A673 (cell line): ENCODE results near the gene SH3RF1.

Source experiments
- EZH2 ChIP-seq: fragments of 200-600 bp; sonication (generic); IDR thresholded peaks from 2 replicates; pipeline ENCODE4 v1.6.1; 2017; ENCODE audit warnings: borderline replicate concordance, low read depth, mild to moderate bottlenecking, mixed read lengths, antibody characterized with exemption, low read length; ENCODE audit not compliant: poor library complexity, severe bottlenecking
- TF ChIP-seq, protein P1 (sequence below): fragments of 300-800, 200-600 bp; sonication (generic); conservative IDR thresholded peaks from 2 replicates; pipeline ENCODE4 v1.5.1; 2017; ENCODE audit warnings: low read depth, mild to moderate bottlenecking, antibody characterized with exemption, low read length, moderate library complexity, mixed read lengths

DNA sequence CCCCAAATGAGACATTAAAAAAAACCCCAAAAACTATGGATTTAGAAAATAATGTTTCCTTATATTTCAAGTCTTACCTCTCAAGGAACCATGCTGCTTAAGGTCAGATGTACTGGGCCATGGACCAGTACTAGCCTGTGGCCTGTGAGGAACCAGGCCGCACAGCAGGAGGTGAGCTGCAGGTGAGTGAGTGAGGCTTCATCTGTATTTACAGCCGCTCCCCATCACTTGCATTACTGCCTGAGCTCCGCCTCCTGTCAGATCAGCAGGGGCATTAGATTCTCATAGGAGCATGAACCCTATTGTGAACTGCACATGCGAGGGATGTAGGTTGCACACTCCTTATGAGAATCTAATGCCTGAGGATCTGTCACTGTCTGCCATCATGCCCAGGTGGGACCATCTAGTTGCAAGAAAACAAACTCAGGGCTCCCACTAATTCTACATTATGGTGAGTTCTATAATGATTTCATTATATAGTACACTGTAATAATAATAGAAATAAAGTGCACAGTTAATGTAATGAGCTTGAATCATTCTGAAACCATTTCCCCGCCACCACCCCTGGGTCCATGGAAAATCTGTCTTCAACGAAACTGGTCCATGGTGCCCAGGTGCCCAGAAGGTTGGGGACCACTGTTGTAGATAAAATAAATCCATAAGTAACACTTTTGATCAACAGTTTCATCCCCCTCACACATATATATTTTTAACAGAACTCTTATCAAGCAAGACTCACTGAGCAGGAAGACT is 155.4 kb downstream of the SH3RF1 start:
- TF ChIP-seq EZH2 = no peak
- TF ChIP-seq, protein P1, sequence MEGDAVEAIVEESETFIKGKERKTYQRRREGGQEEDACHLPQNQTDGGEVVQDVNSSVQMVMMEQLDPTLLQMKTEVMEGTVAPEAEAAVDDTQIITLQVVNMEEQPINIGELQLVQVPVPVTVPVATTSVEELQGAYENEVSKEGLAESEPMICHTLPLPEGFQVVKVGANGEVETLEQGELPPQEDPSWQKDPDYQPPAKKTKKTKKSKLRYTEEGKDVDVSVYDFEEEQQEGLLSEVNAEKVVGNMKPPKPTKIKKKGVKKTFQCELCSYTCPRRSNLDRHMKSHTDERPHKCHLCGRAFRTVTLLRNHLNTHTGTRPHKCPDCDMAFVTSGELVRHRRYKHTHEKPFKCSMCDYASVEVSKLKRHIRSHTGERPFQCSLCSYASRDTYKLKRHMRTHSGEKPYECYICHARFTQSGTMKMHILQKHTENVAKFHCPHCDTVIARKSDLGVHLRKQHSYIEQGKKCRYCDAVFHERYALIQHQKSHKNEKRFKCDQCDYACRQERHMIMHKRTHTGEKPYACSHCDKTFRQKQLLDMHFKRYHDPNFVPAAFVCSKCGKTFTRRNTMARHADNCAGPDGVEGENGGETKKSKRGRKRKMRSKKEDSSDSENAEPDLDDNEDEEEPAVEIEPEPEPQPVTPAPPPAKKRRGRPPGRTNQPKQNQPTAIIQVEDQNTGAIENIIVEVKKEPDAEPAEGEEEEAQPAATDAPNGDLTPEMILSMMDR = no peak
